ENCODE results near the gene DDRGK1.

DNA sequence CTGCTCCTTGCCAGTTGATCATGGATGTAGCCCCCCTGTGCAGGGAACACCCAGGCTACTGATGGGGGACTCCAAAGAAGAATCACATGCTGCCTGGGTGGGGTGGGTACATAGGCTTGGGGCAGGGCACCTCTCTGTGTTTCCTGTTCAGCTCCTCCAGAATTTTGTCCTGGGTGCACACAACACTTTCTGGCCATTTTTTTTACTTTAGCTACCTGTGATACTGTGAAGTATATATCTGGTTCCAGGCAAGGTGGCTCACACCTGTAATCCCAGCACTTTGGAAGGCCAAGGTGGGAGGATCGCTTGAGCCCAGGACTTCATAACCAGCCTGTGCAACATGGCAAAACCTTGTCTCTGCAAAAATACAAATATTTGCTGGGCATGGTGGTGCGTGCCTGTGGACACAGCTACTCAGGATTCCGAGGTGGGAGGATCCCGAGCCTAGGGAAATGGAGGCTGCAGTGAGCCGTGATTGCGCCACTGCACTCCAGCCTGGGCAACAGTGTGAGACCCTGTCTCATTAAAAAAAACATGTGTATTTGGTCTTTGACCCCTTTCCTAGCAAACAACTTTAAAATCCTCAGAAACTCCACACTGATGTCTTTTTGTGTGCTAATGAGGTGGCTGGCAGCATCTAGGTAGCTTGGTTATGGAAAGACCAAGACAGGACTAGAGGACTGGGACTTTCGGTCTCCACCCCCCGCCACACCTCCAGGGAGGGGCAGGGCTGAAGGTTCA is 20.4 kb upstream of the DDRGK1 start:
- TF ChIP-seq EGR1 (IDR thresholded peaks at IDR 0.05; ENCODE audit: low read depth in 2 of 2) (no peak), TAF1 (conservative IDR thresholded peaks at IDR 0.05) (no peak), JUND (IDR thresholded peaks at IDR 0.05) (no peak), YY1 (IDR thresholded peaks at IDR 0.05) (no peak)
- TF ChIP-seq, protein P1, sequence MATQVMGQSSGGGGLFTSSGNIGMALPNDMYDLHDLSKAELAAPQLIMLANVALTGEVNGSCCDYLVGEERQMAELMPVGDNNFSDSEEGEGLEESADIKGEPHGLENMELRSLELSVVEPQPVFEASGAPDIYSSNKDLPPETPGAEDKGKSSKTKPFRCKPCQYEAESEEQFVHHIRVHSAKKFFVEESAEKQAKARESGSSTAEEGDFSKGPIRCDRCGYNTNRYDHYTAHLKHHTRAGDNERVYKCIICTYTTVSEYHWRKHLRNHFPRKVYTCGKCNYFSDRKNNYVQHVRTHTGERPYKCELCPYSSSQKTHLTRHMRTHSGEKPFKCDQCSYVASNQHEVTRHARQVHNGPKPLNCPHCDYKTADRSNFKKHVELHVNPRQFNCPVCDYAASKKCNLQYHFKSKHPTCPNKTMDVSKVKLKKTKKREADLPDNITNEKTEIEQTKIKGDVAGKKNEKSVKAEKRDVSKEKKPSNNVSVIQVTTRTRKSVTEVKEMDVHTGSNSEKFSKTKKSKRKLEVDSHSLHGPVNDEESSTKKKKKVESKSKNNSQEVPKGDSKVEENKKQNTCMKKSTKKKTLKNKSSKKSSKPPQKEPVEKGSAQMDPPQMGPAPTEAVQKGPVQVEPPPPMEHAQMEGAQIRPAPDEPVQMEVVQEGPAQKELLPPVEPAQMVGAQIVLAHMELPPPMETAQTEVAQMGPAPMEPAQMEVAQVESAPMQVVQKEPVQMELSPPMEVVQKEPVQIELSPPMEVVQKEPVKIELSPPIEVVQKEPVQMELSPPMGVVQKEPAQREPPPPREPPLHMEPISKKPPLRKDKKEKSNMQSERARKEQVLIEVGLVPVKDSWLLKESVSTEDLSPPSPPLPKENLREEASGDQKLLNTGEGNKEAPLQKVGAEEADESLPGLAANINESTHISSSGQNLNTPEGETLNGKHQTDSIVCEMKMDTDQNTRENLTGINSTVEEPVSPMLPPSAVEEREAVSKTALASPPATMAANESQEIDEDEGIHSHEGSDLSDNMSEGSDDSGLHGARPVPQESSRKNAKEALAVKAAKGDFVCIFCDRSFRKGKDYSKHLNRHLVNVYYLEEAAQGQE (IDR thresholded peaks at IDR 0.05): no peak
- TF ChIP-seq, protein P2, sequence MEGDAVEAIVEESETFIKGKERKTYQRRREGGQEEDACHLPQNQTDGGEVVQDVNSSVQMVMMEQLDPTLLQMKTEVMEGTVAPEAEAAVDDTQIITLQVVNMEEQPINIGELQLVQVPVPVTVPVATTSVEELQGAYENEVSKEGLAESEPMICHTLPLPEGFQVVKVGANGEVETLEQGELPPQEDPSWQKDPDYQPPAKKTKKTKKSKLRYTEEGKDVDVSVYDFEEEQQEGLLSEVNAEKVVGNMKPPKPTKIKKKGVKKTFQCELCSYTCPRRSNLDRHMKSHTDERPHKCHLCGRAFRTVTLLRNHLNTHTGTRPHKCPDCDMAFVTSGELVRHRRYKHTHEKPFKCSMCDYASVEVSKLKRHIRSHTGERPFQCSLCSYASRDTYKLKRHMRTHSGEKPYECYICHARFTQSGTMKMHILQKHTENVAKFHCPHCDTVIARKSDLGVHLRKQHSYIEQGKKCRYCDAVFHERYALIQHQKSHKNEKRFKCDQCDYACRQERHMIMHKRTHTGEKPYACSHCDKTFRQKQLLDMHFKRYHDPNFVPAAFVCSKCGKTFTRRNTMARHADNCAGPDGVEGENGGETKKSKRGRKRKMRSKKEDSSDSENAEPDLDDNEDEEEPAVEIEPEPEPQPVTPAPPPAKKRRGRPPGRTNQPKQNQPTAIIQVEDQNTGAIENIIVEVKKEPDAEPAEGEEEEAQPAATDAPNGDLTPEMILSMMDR (IDR thresholded peaks at IDR 0.05; ENCODE audit: low read depth, low read length, missing input control): no peak
- TF ChIP-seq, protein P3, sequence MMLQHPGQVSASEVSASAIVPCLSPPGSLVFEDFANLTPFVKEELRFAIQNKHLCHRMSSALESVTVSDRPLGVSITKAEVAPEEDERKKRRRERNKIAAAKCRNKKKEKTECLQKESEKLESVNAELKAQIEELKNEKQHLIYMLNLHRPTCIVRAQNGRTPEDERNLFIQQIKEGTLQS (IDR thresholded peaks at IDR 0.05): no peak

Measured in liver (tissue), 3 donors.